NOMO-1 treated with DMSO at 0.1 percent for 48 hours (cell line): ENCODE data around the gene IPO5.

Source experiments
- DNase-seq: peaks from one replicate; lab custom pipeline; 2025; ENCODE audit not compliant: unreplicated experiment; lab: John Stamatoyannopoulos, UW

The IPO5 gene

DNA sequence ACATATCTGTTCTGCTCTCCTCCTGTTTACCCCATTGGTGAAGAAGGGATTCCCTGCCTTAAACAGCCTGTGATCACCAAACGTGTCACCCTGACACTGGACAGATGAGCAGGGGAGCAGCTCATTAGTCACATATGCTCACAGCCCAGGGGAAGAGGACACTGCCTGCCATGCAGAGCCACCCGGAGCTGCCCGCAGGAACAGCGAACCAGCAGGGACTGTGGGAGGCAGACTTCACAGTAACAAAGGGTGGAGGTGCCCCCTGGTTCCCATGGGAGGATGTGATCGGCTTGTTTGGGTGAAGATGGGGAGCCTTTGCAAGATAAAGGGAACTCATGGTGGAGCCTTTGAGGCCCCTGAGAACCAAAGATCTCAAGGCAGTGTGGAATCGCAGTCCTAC is 100.8 kb downstream of the IPO5 start:
- no peak for DNase-seq

DNA sequence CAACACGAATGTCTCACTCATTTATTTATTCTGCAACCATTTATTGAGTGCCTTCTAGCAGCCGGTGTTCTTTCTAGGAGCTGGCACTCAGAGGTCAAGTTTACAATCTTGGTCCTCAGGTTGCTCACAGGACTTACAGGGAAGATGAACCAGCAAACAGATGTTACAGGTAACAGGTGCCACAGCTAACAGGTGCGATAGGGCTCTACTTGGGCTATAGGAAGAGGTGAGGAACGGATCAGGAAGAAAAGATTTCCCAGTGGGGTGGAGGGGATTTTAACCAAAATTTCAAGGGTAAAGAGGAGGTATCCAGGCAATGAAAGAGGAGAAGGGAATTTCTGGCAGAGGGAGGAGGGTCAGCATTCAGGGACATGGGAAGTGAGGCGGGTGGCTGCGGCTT is 102.1 kb downstream of the IPO5 start:
- no peak for DNase-seq

DNA sequence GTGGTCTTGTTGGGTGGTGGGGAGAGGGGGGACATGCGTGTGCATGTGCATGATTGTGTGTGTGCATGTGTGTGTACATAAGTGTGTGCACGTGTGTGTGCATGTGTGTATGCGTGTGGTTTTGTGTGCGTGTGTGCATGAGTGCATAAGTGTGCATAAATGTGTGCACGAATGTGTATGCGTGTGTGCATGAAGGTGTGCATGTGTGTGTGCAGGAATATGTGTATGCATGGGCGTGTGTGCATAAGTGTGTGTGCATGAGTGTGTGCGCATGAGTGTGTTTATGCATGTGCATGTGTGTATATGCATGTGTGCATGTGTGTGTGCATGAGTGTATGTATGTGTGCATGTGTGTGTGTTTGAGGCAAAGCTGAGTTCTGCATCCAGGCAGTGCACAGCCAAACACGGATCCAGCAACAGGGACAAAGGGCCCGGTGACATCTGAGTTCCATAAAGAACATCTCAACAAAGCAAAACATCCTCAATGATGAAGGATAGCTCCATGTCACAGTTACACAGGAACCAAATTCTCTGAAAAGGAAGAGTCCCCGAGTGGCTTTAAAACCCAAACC is 103.5 kb downstream of the IPO5 start:
- no peak for DNase-seq

DNA sequence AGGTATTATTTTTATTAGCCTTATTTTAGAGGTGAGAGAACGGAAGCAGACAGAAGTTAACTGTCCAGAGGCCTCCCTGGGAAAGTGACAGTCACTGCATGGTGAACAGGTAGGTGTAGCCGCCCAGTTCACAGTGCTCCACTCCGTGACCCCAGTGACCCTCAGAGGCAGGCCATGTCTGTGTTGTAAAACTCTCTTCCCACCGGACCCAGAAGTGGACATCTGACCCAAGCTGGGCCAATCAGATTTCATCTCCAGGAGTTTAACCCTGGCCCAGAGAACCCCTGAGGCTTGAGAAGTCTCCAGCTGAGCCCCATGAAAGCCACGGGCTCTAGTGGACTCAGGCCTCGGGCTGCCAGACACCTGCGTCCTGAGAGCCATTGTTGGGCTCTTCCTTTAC is 105.8 kb downstream of the IPO5 start:
- DNase-seq, result no peak

DNA sequence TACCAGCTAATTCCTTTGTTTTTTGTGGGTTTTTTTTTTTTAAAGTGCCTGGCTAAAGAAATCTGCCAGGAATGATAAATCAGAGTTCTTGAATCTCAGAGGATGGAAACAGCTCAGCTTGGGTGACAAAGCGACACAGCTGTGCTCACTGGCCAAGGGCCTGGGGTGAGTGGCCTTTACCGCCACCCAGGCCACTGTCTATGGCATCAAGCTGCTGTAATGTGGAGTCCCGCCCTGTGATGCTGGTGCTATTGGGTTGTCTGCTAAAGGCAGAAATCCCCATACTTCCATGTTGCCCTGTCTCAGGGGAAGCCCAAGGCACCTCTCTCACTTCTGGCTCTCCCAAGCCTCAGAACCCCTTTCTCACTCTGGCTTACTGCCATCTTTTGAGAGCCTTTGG is 106.8 kb downstream of the IPO5 start:
- no peak for DNase-seq

DNA sequence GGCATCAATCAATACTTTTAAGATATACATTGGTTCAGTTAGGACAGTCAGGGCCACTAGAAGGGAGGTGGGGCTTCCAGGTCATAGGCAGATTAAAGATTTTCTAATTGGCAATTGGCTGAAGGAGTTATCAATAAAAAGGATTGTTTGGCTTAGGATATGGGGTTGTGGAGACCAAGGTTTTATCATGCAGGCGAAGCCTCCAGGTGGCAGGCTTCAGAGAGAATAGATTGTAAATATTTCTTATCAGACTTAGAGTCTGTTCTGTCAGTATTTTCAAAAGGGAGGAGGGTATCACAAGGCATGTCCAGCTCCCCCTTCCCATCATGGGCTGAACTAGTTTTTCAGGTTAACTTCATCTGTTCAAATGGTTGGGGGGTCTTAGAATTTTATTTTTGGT is 112.0 kb downstream of the IPO5 start:
- no peak for DNase-seq

DNA sequence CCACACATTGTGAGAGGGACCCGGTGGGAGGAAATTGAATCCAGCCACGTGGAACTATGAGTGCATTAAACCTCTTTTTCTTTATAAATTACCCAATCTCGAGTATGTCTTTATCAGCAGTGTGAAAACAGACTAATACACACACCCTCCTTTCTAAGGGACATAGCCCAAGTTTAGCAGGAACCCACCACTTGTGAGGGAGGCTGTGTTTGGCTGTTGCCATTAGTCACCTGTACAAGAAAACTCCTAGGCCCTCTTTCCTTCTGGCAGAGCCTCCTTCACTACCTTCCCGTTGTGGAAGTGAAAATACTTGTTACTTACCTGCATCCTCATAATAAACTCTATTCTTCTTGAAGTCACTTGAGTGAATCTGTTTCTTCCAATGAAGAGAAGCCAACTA is 113.2 kb downstream of the IPO5 start:
- no peak for DNase-seq

DNA sequence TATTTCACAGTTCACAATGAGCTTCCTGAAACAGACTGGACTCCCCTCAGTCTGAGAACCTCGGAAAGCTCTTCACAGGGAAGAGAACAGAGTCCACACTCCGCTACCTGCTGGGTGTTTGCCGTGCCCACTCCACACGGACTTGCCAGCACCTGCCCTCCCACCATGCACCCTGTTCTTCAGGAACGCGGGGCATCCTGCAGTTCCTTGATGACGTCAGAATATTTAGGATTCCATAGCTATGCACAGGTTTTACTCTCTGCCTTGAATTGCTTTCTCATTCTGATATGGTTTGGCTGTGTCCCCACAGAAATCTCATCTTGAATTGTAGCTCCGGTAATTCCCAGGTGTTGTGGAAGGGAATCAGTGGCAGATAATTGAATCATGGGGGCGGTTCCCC is 115.0 kb downstream of the IPO5 start:
- DNase-seq, result no peak

DNA sequence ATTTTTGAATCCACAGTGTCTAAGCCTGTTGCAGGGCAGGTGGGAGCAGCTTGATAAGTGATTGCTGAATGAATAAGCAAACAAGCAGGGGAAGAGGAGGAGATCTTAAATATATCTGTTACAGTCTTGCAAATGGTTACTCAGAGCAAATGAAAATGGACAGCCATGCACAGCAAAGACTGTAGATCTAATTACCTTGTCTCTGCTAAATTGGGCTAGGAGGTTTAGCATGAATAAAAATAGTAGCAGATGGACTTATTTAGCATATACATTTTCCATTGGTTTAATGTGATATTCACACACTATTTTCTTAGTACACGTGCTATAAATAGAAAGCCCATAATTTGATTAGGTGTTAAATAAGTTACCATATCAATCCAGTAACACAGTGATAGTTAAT is 116.5 kb downstream of the IPO5 start:
- no peak for DNase-seq

DNA sequence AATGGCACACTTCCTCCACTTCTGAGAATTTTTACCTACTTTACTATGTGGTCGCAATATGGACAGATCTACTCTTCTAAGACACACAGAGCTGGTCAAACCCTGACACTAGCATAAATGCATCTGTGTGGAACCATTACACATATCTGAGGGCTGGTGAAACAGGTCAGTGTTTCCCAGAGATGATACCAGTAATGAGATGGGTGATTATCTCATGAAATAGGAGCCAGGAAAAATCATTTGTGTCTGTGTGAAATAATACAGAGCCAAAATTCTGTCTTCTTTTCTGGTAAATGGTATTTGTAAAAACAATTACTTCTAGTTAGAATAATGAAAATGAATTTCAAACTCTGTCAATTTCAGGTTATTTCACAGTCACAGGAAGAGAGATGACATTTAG is 117.8 kb downstream of the IPO5 start:
- DNase-seq, result no peak

DNA sequence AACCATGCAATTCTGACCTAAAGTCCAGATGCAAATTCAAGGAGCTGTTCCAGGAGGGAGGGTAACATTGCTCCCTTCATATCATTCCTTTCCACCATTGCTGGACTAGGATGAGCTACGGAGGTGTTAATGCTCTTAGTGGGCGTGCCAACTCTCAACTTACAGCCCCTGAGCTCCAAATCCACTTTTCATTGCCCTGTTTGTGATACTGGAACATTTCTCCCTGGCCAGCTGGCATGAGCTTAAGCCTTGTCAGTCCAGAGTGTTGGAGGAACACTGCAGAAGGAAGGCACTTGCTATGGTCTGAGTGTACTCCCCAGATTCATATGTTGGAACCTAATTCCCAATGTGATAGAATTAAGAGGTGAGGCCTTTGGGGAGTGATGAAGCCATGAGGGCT is 119.0 kb downstream of the IPO5 start:
- no peak for DNase-seq
